ENCODE measurements around the gene DNAJA2.
A peak's percentile ranks its signal among the peaks of the same experiment; 100 is the strongest.

The DNAJA2 gene

DNA sequence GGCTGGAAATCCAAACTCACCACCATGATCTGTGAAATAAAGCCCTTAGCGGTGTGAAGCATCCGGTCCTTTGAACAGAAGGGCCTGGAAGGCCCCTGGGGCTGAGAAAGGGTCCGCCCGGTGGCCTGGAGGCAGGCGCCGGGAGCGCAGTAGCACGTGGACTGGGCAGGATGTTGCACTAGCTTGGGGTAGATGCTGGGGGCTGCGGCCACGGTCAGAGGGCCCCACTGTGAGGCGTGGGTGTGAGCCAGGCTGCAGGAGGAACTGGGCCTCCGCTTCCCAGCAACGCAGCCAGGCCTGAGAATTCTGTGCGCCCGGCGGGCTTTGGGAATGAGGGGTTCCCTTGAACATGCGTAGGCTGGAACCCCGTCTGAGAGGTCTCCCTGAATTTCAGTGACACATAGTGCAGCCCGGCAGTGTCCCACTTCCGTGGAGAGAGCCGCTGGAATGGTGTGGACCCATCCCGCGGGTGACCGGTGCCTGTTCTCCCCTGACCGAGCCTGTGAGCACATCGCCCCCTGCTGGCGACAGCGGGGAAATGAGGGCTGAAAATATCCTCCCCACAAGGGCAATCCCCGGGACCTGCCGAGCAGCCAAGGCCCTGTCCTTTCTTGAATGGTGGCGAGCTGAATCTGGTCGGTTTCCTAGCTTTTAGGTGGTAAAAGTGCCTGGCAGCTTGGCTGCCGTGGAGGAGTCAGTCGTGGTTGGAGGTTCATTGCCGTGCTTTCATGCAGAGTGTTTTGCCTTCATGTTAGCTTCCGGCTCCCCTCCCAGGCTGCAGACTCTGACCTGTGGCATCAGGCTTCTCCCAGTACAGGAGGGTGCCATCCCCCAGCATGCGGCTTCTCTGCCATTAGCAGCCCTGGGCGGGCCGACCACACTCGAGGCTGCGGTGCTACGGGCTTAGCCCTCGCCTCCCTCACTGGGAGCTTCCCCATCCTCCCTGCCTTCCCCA, 43.8 kb downstream of the DNAJA2 start:
- DNase-seq (ENCODE audit: low spot score) (peak; percentile 81), FAIRE-seq (no peak)

DNA sequence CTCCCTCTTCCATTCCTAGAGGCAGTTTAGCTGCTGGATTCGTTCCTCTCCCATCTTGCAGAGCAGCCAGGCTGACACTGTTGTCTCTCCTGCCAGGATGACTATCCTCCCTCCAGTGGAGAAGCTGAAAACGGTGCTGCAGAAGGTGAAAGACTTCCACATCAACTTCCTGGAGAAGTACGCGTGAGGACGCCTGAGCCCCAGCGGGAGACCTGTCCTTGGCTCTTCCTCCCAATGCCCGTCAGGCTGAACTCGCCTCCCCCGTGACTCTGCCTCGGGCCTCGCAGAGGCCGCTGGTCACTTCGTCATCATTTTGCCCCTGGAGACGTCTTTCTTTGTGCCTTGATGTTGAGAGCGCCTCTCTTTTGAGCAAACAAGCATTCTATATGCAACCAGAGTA, 44.7 kb downstream of the DNAJA2 start:
- FAIRE-seq (no peak), DNase-seq (ENCODE audit: low spot score) (no peak)

DNA sequence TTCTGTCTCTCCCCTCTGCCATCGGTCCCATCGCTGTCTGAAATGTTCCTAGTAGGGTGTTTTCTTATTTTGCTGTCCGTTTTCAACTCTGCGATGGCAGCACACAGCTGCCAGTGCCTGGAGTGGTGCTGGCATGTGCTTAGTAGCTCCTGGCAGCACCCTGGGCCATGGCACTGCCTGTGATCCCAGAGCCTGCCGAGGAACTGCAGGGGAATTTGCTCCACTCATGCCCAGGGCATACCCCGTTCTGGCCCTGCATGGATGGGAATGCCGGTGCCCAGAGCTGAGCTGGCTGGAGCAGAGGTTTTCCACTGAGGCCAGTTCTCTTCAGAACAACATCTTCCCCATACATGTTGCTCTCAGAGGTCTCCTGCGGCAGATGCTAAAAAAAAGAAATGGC, 46.2 kb downstream of the DNAJA2 start:
- FAIRE-seq, result no peak

DNA sequence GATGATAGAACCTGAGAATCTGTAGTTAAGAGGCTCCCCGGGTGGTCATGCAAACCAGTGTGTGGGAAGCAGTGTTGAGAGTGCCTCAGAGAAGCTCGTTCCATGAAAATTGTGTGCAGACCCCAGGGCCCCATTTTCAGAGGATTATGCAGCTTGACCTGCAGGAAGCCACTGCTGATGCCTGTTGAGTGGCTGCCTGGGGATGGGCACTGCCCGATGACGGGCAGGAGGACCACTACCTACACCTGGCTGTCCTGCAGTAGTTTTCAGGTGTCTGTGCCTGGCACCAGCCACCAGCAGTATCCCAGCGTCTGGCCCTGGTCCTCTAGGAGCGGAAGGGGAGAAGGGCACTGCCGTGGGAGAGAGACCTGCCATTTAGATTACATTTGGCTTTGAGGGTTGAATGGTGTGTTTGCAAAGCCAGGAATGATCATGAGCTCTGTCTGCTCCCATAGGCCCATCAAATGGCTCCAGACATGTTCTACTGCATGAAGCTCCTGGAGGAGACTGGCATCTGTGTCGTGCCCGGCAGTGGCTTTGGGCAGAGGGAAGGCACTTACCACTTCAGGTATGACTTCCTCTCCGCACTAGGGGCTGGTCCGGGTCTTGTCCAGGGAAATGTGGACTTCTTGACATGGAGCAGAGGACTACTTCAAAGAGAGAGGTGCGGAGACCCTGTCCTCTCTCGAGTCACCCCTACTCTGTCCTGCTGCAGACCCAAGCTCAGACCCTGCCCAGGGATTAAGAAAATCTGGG, 46.8 kb downstream of the DNAJA2 start:
- no peak for FAIRE-seq
- no peak for DNase-seq (ENCODE audit: low spot score)

More for the DNA sequence above, 46.2 kb downstream of the DNAJA2 start:
- DNase-seq (ENCODE audit: low spot score), result no peak

DNA sequence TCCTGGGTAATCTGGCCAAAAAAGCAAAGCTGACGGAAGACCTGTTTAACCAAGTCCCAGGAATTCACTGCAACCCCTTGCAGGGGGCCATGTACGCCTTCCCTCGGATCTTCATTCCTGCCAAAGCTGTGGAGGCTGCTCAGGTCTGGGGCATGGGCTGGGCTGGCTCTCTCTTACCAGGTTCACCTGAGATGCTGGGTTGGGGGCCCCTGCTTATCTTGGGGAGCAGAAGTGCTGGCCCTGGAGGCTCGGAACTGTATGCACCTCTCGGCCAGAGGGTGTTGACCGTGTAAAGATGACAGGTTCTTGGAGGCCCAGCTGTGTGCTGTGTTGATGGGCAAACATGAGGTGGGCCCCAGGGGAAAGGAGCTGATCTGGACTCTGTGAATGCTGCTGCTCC, 49.1 kb downstream of the DNAJA2 start:
- FAIRE-seq, result no peak
- no peak for DNase-seq (ENCODE audit: low spot score)

DNA sequence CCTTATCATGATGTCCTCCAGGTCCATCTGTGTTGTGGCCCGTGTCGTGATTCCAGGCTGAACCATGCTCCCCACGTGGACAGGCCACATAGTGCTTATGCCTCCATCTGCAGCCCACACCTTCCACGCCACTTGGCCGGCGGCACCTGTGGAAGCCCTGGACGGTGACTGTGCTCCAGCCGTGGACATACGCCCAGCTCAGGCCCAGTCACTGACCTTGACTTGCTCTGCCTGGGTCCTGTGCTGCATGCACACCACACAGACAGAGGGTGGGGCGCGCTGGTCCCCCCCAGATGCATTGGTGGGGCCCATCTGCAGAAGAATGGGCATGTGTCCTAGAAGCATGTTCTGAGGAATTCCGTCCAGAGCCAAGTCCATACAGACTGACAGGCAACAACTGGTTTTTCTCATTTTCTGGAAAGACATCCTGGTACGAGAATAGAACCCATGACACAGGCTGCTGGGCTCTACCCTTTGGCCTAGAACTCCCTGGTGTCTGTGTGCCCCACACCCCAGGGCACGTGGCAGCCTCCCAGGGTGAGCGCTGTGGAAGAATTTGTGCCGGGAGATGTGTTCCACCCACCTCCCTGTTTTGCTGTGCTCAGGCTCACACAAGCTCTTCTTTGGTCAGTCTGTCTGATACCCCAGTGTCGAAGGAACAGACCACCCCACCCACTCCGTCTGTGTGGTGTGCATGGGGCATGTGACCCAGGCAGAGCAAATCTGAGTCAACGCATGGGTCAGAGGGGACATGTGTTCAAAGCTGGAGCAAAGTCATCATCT, 49.8 kb downstream of the DNAJA2 start:
- FAIRE-seq (no peak), DNase-seq (ENCODE audit: low spot score) (no peak)

DNA sequence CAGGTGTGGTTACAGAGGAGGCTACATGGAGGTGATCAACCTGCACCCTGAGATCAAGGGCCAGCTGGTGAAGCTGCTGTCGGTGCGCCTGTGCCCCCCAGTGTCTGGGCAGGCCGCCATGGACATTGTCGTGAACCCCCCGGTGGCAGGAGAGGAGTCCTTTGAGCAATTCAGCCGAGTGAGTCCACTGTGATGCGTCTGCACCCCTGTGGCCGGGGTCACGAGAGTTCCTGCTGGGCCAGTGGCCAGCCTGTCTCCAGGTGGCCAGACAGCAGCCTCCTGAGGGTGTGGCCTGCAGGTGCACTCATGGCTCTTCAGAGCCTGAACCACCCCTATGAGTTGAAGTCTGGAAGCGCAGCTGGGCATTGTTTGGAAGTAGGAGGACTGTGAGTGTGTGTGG, 51.2 kb downstream of the DNAJA2 start:
- no peak for FAIRE-seq
- DNase-seq (ENCODE audit: low spot score), result no peak

DNA sequence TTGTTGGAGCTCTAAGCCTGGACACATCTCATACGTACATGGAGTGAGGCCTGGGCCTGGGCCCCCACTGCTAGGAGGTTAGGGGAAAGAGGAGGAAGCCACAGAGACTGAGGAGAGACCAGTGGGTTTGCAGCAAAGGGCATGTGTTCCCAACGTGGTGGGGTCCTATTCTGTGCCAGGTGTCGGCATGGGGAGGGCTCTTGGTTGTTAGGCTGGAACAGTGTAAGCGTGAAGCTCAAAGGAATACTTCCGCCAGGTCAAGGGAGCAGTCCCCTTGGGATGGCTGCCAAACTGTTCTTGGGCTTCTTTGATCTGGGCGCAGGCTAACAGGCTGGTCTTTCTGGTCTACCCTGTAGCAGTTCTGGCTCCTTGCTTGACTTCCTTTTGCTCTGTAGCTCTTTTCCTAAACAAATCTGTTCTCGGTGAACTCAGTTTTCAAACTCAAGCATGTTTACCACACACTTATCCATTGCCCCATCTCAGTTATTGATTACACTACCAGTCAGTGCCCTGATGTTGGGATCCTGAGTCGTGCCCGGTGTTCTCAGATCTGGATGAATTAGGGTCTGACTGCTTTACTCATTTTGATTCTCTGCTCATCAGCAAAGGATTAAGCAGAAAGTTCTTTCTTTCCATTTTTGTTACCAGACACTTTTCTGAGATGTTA, 52.9 kb downstream of the DNAJA2 start:
- no peak for DNase-seq (ENCODE audit: low spot score)
- no peak for FAIRE-seq

DNA sequence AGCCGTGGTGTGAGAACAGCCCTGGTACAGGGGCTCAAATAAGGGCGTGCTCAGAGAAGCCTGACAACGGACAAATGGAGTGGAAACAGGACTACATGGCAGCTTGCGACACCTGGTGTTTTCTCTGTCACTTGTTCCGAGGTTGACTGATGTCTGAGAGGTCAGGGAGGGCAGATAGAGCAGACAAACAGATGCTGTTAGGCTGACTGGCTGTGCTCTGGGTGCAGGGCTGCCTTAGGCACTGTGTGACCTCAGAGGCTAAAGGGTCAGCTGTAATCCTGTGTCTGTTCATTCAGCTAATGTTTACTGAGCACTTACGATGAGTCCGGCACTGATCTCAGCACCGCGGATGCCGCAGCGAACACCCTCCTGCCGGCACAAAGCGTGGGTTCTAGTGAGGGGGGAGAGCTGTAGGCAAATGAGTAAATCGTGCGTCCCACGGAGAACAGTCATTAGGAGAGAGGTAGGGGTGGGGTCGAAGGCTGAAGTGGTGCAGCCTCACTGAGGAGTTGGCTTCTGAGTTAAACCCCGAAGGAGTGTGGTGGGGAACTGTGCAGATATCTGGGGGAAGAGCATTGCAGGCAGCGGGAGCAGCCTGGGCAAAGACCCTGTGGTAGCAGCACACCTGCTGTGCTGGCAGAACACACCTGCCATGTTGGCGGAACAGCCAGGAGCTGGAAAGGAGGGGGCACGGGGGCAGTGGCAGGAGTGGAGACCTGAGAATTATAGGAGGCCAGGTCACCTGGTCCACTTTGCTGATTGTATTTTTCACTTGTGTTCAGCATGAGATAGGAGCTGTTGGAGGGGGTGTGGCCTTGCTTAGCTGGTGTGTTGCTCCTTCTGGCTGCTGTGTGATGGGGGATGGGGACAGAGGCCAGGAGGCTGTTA, 54.3 kb downstream of the DNAJA2 start:
- DNase-seq (ENCODE audit: low spot score) (no peak), FAIRE-seq (no peak)

DNA sequence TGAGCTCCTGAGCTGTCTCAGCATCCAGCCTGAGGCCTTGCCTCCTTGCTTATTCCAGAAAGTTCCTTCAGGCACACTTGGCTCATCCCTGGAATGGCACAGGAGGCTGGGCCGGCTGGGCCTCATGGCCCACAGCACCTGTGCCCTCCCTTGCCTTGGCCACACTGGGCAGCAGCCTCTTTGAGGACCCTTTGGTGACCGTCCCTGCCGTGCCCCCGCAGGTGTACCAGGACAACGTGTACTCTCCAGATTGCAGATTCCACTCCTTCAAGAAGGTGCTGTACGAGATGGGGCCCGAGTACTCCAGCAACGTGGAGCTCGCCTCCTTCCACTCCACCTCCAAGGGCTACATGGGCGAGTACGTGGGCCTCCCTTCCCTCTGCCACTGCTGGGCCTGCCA, 55.1 kb downstream of the DNAJA2 start:
- no peak for DNase-seq (ENCODE audit: low spot score)
- no peak for FAIRE-seq

DNA sequence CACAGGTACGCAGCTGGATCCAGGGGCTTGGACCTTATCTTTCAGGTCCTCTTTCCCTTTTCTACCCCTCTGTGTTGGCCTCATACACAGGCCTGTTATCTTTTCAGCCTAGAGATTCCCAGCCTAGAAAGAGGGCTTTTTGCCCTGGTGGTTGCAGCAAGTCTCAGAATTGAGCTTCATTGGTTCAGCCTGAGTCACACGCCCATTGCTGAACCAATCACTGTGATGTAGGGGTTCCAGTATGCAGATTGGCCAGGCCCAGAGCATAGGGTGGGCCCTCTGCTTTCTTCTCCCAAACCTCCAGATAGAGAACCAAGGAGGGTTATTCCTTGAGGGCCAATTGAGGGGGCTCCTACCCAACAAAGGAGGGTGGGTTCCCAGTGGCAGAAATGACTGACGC, 56.5 kb downstream of the DNAJA2 start:
- DNase-seq (ENCODE audit: low spot score), result no peak
- FAIRE-seq, result no peak

DNA sequence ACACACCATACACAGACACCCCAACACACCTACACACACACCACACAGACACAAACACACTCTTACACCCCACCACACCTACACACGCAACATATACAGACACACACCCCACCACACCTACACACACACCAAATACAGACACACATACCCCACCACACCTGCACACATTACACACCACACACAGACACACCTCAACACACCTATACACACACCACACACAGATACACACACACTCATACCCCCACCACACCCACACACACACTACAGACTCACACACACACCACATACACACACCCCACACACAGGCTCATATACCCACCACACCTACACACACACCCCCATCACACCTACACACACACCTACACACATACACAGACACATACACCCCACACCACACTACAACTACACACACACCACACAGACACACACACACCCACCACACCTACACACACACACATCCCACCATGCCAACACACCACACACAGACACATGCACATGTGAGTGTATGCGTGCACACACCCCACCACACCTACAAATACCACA, 57.9 kb downstream of the DNAJA2 start:
- DNase-seq (ENCODE audit: low spot score) (no peak), FAIRE-seq (peak; percentile 99)

DNA sequence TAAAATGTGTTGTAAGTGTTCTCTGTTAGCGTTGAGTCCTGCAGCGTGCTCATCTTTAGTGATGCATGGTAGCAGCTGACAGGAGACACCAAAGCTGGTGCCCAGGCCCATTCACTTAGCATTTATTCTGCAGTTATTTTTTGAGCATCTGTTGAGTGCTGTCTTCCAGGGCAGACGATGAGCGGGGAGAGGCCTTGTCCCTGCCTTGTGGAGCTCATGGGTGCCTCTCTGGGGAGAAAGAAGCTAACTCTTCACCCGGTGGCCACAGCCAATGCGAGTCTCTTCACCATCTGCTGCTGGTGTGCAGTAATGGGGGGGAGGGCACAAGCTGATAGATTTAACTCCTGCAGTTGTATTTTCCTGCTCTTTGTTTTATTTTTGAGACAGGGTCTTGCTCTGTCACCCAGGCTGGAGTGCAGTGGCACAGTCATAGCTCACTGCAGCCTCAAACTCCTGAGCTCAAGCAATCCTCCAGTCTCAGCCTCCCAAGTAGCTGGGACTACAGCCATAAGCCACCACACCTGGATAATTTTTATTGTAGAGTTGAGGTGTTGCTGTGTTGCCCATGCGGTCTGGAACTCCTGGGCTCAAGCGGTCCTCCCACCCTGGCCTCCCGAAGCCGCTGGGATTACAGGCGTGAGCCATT, 58.8 kb downstream of the DNAJA2 start:
- FAIRE-seq (no peak), DNase-seq (ENCODE audit: low spot score) (no peak)

DNA sequence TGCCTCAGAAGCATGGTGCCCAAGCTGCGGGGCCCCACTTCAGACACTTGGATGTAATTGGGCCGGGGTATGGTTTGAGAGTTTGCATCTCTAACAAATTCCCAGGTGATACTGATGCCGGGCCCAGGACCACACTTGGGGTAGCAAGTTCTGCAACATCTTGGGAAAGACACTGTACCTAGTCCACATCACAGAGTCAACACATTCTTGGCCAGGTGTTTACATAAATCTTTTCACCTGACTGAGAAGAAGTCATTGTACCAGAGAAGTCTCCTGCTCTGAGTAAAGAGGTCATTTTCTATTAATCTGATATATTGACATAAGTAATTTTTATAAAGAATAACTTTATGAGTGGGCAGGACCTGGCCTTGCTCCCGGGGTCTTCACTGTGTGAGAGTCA, 61.8 kb downstream of the DNAJA2 start:
- no peak for DNase-seq (ENCODE audit: low spot score)
- FAIRE-seq, result no peak

DNA sequence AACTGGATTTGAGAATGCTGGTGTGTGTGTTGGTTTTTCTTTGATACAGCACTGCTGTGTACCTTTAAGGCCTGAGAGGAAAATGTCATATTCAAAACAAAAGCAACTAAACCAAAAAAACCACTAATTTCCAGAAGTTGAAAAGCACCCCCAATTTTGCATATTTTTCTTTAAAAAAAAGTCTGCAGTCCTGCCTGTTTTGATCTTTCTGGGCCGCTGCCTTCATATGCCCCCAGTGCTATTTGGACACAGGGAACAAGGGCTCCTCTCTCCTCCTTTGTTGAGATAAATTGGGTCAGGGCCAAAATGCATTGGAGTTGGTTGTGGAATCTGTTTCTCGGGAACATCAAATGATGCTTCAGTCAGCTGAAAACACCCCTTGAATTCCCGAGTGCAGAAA, 62.4 kb downstream of the DNAJA2 start:
- FAIRE-seq, result no peak
- no peak for DNase-seq (ENCODE audit: low spot score)

DNA sequence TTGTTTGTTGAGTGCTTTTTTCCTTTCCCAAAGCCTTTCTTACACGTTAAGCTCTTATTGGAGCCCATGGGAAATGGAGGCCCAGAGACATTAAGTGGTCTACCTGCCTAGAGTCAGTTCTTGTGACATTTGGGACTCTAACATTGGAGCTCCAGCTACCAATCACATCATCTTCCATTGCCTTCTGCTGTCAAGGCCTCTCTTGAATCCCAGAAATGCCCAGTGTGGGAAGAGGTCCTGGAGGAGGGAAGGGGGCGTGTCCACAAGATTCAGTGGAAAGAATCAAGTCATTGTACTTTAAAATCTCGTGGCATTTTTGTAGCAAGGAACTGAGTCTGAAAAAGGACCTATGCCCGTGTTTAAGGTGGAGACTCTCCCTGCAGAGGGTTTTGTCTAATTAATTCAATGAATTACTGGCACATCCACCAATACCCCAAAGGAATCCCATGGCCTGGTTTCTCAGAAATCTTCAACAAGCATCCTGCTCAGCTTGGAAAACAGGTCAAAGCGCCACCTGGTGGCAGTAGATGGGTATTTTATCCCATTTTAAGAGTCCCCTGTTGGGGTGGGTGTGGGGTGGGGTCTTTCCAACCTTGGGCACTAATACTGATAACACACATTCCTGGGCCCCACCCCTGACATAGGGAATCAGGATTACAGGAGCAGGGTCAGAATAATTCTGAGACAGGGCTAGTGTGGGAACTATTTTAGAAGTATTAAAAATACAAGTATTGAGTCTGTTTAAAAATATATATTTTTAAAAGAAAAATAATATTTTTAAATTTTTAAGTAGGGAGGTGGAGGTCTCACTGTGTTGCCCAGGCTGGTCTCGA, 64.7 kb downstream of the DNAJA2 start:
- FAIRE-seq, result no peak

DNA sequence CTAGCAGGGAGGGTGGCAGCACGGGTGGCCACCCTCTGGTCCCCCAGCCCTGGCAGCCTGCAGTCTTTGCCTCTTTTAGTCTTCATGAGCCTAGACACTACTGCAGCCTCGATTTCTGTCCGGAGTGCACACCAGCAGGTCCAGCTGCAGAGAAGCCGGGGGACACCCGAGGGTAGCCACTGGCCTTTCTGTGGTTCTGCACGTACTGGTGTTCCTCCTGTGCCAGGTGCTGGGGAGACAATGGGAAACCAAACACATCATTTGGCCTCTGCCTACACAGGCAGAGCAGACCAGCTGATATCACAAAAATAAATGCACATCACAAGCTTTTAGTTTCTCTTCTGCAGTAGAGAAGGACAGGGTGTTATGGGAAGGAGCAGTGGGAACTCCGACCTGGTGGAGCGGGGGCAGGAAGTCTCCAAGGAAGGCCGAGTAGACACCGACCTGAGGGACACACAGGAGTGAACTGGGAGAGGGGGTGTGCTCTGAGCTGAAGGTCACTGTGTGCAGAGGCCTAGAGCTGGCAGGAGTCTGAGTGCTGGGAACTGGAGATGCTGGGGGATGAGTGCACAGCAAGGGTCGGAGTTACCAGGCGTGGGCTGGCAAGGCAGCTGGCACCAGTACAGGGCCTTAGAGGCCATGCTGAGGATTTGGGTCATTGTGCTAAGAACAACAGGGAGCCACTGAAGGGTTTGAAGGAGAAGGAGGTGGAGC, 66.3 kb downstream of the DNAJA2 start:
- FAIRE-seq (no peak), DNase-seq (ENCODE audit: low spot score) (no peak)

More for the DNA sequence above, 64.7 kb downstream of the DNAJA2 start:
- DNase-seq (ENCODE audit: low spot score), result peak; percentile 62

Measured in urothelium cell line (cell line).